Gastrocnemius medialis (tissue), 4 donors: Measurements from ENCODE around the gene RNASEH2A.

Experiments
- POLR2A ChIP-seq, 2 donors: fragments of 450-650 bp; IDR thresholded peaks; one replicate each; pipeline ENCODE4 v1.6.1; 2017; ENCODE audit warnings: antibody characterized with exemption in 2 of 2, mild to moderate bottlenecking in 2 of 2, moderate library complexity in 2 of 2
- TF ChIP-seq, protein P1 (sequence below), 5 experiments: fragments of 450-650 bp in 3 of 5; fragments of 200-600 bp in 2 of 5; sonication (generic) in 2 of 5; IDR thresholded peaks in 4 of 5; conservative IDR thresholded peaks in 1 of 5; 1 replicate in 4 of 5; 2 replicates in 1 of 5; pipeline ENCODE4 v1.5.1; 2016 to 2019; ENCODE audit warnings: antibody characterized with exemption in 5 of 5, mild to moderate bottlenecking in 3 of 5, moderate library complexity in 3 of 5

DNA sequence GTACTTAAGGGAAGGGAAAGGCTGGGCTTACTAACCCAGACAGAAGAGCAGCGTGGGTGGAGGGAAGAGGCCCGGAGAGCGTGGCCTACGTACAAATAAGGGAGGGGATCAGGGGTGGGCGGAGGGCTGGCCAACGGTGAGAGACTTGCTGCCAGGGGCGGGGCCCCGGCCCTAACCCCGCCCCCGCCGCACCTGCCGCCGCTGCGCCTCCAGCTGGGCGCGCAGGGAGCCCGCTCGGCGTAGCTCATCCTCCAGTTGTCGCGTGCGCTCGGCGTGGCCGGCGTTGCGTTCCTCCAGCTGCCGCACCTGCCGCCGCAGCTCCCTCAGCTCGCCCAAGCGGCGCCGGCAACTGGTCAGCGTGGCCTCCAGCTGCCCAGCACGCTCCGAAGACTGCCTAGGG is 36.7 kb upstream of the RNASEH2A start:
- TF ChIP-seq, protein P1, sequence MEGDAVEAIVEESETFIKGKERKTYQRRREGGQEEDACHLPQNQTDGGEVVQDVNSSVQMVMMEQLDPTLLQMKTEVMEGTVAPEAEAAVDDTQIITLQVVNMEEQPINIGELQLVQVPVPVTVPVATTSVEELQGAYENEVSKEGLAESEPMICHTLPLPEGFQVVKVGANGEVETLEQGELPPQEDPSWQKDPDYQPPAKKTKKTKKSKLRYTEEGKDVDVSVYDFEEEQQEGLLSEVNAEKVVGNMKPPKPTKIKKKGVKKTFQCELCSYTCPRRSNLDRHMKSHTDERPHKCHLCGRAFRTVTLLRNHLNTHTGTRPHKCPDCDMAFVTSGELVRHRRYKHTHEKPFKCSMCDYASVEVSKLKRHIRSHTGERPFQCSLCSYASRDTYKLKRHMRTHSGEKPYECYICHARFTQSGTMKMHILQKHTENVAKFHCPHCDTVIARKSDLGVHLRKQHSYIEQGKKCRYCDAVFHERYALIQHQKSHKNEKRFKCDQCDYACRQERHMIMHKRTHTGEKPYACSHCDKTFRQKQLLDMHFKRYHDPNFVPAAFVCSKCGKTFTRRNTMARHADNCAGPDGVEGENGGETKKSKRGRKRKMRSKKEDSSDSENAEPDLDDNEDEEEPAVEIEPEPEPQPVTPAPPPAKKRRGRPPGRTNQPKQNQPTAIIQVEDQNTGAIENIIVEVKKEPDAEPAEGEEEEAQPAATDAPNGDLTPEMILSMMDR (IDR thresholded peaks at IDR 0.05 in 4 of 5, conservative IDR thresholded peaks at IDR 0.05 in 1 of 5) = no peak
- peak in 1 of 2 donors; percentile 17 for TF ChIP-seq POLR2A (IDR thresholded peaks at IDR 0.05)
